HG03354 (cell line): ENCODE data around the gene C2orf68.
"Not testable (repeated sequence)": the region's sequence is repeated elsewhere in the genome, so short reads cannot be mapped to it uniquely, and the experiment has no call there.

Source experiments
- ATAC-seq: cut with Tn5 transposase; IDR thresholded peaks from one replicate; pipeline ENCODE4 v1.9.1; 2021; ENCODE audit warnings: mild to moderate bottlenecking; ENCODE audit not compliant: unreplicated experiment, poor library complexity, severe bottlenecking

The C2orf68 gene

GRCh38 chr2:85584857-85585780 lies 26.7 kb downstream of the C2orf68 start:
- peak; percentile 46 for ATAC-seq

- peak; percentile 34 for ATAC-seq
Observed at GRCh38 chr2:85584354-85584856, 27.5 kb downstream of the C2orf68 start, which contains the start of gene VAMP5. VAMP5 (plus strand) TSS chr2:85584431; CDS start chr2:85584491, 60 bp downstream.

- peak; percentile 68 for ATAC-seq
Observed at GRCh38 chr2:85583667-85584353, 28.1 kb downstream of the C2orf68 start.

GRCh38 chr2:85582492-85582891 lies 29.4 kb downstream of the C2orf68 start:
- no peak for ATAC-seq

DNA sequence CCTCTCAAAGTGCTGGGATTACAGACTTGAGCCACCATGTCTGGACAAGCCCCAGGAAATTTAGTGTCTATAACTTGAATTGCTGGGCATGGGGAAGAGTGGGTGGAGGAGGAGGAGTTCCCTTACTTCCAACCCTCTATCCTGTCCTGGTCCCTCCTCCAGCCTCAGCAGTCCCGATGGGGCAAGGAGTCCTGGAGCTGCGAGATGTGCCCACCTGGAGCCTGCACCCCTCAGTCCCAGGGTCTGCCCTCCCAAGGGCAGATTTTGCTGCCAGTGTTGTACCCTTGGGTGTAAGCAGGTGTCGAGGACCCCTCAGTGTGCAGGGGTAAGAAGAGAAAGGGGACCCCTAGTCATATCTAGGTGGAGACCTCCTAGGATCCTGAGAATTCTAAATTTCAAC lies 31.7 kb downstream of the C2orf68 start:
- ATAC-seq = no peak

DNA sequence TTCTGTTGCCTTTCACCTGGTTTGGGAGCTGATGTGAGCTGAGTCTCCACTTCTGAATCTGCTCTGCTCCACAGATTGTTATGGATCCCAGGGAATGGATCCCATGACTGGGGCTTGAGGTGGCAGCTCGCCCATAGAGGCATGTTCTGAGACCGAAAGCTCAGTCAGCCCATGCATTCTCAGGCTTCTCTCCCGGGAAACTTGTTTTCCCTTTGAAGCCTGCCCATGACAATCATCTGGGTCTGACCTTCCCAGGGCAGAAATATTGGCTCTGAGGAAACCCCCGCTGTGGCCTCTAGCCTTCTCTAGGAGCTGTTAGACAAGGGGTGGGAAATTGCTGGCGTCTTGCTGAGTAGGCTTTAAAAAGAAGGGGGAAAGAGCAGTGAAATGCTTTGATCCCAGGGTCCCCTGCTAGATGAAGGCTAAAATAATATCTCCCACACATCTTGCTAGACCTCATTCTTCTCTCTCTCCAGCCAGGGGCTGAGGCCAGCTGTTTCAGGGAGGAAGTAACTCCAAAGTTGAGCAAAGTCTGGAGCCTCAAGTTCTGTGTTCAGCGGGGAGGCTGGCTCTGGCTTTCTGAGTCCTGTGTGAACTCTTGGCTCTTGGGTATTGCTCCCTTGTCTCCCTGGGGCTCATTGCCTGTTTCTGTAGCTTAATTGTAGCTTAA lies 32.5 kb downstream of the C2orf68 start:
- ATAC-seq = no peak

GRCh38 chr2:85578243-85579180 lies 33.4 kb downstream of the C2orf68 start:
- ATAC-seq = peak; percentile 59

- ATAC-seq = peak; percentile 65
Observed at GRCh38 chr2:85577386-85578242, 34.3 kb downstream of the C2orf68 start, which contains the start of gene VAMP8. VAMP8 (plus strand) TSS chr2:85577586; CDS start chr2:85577647, 61 bp downstream.

DNA sequence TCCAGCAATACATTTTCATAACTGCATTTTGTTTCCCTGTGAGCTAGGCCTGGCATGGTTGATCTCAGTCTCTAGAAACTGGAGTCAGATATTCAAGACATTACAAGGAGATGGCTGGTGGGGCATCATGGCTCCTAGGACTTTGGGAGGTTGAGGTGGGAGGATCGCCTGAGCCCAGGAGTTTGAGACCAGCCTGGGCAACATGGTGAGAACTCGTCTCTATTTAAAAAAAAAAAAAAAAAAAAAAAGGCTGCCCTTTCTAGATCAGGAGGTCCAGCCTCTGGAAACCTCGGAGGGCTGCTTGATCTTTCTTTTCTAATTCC lies 34.8 kb downstream of the C2orf68 start:
- ATAC-seq = no peak

- no peak for ATAC-seq
Observed at GRCh38 chr2:85575739-85576138, 36.1 kb downstream of the C2orf68 start.

DNA sequence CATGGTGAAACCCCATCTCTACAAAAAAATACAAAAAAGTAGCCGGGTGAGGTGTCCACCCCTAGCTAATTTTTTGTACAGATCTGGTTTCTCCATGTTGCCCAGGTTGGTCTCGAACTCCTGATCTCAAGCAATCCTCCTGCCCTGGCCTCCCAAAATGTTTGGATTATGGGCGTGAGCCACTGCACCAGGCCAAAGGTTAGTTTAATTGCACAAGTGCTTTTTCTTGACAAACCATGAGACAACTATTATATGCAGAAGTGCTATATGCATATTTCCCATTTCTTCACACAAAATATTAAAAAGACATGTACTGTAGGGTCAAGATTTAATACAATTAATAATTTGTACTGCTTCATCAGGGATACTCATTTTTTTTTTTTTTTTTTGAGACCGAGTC lies 45.6 kb downstream of the C2orf68 start:
- no peak for ATAC-seq

- ATAC-seq = peak; percentile 35
Observed at GRCh38 chr2:85564144-85564563, 47.7 kb downstream of the C2orf68 start.

GRCh38 chr2:85561280-85562212 lies 50.3 kb downstream of the C2orf68 start, which contains the start of gene GGCX:
GGCX (minus strand) TSS chr2:85561493; CDS start chr2:85561428, 65 bp downstream.
- ATAC-seq = peak; percentile 91

DNA sequence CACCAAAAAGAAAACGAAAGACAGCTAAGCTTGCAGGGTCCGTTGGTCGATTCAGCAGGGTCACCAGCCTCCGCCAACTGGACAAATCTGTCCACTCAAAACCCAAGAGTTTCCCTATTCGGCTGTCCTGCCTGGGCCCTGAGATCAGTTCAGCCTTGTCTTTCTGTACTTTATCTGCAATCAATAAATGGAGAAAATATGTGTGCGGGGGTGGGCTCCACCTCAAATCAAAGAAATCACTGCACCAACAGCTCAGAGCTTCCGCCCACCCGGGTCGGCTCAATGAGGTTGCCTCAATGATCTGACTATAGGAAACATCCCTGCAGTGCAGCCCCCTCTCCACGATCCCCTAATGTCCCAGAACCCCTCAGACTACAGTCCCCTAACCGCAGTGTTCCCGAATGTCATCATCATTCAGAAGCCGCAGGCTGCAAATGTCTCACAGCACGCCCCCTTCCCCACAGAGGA lies 51.0 kb downstream of the C2orf68 start:
- ATAC-seq = peak; percentile 13

- ATAC-seq = not testable (repeated sequence)
Observed at GRCh38 chr2:85560403-85560726, 51.5 kb downstream of the C2orf68 start.

- ATAC-seq = no peak
Observed at GRCh38 chr2:85558160-85558559, 53.7 kb downstream of the C2orf68 start.

- ATAC-seq = no peak
Observed at GRCh38 chr2:85557130-85557529, 54.7 kb downstream of the C2orf68 start.
